Tibial nerve (tissue), 4 donors: ENCODE results near the gene ADRA2B.

ENCODE experiments used
- EP300 ChIP-seq, 2 donors: sonication (generic); formaldehyde crosslinking; IDR thresholded peaks; one replicate each; pipeline ENCODE4 v1.6.1; 2017; ENCODE audit warnings: antibody characterized with exemption in 2 of 2, mild to moderate bottlenecking in 1 of 2
- POLR2A ChIP-seq, 2 donors: fragments of 450-650 bp; IDR thresholded peaks; one replicate each; pipeline ENCODE4 v1.6.1; 2017; ENCODE audit warnings: antibody characterized with exemption in 2 of 2, mild to moderate bottlenecking in 2 of 2, moderate library complexity in 2 of 2
- TF ChIP-seq, protein P1 (sequence below), 5 experiments: fragments of 200-600 bp in 3 of 5; fragments of 450-650 bp in 2 of 5; sonication (generic) in 3 of 5; IDR thresholded peaks; one replicate each; pipeline ENCODE4 v1.5.1; 2016 to 2019; ENCODE audit warnings: antibody characterized with exemption in 5 of 5, mild to moderate bottlenecking in 3 of 5, moderate library complexity in 2 of 5

DNA sequence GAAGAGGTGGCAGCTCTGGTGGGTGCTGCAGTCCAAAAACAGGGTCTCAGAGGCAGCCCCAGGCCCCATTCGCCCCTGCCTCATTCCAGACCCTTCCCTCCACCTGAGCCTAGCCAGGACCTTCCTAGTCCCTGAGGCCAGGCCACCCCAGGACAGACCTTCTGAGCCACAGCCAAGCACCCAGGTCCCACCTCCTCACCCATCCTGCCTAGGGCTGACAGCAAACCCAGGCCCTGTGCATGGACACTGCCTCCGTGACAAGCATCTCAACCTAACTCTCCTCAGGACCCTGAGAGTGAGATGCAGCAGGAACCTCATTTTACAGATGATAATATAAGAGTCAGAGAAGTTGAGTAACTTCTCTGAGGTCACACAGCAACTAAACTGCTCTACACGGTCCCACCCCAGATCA is 15.5 kb downstream of the ADRA2B start:
- TF ChIP-seq, protein P1, sequence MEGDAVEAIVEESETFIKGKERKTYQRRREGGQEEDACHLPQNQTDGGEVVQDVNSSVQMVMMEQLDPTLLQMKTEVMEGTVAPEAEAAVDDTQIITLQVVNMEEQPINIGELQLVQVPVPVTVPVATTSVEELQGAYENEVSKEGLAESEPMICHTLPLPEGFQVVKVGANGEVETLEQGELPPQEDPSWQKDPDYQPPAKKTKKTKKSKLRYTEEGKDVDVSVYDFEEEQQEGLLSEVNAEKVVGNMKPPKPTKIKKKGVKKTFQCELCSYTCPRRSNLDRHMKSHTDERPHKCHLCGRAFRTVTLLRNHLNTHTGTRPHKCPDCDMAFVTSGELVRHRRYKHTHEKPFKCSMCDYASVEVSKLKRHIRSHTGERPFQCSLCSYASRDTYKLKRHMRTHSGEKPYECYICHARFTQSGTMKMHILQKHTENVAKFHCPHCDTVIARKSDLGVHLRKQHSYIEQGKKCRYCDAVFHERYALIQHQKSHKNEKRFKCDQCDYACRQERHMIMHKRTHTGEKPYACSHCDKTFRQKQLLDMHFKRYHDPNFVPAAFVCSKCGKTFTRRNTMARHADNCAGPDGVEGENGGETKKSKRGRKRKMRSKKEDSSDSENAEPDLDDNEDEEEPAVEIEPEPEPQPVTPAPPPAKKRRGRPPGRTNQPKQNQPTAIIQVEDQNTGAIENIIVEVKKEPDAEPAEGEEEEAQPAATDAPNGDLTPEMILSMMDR (IDR thresholded peaks at IDR 0.05), result no peak
- no peak for TF ChIP-seq POLR2A (IDR thresholded peaks at IDR 0.05)
- TF ChIP-seq EP300 (IDR thresholded peaks at IDR 0.05), result no peak
